ENCODE results near the gene EIF4E2. TPM values are rescaled to one million over a fixed set of nuclear protein-coding genes. Genes with fewer than 3 reads are reported as not detected.

The EIF4E2 gene
- total RNA-seq, 1 donor from 2014 or later = 45.3 TPM

- DNase-seq (ENCODE audit: low read depth) = no peak
- Histone ChIP-seq H3K36me3 (ENCODE audit: control insufficient read depth, insufficient read depth, low read length) (no peaks in the 10 kb centered on the region), H3K4me3 (ENCODE audit: low read depth, low read length) (no peak overlapping the region), H3K27me3 (ENCODE audit: control insufficient read depth, insufficient read depth, low read length) (no peaks in the 10 kb centered on the region)
- FAIRE-seq = no peak
- no peak for TF ChIP-seq CTCF (IDR thresholded peaks at IDR 0.05; ENCODE audit: insufficient read depth, low read length, severe bottlenecking)
Observed at GRCh38 chr2:232537499-232537898, 13.0 kb upstream of the EIF4E2 start.

GRCh38 chr2:232538671-232539070 is 11.8 kb upstream of the EIF4E2 start:
- no peak for FAIRE-seq
- DNase-seq (ENCODE audit: low read depth) = no peak
- TF ChIP-seq CTCF (IDR thresholded peaks at IDR 0.05; ENCODE audit: insufficient read depth, low read length, severe bottlenecking) = no peak
- no peaks in the 10 kb centered on the region for H3K27me3 ChIP-seq (ENCODE audit: control insufficient read depth, insufficient read depth, low read length)
- no peak overlapping the region for H3K4me3 ChIP-seq (ENCODE audit: low read depth, low read length)
- no peaks in the 10 kb centered on the region for H3K36me3 ChIP-seq (ENCODE audit: control insufficient read depth, insufficient read depth, low read length)

- Histone ChIP-seq H3K27me3 (ENCODE audit: control insufficient read depth, insufficient read depth, low read length) (no peaks in the 10 kb centered on the region), H3K36me3 (ENCODE audit: control insufficient read depth, insufficient read depth, low read length) (no peaks in the 10 kb centered on the region), H3K4me3 (ENCODE audit: low read depth, low read length) (no peak within 1 kb of the TSS)
- no peak for TF ChIP-seq CTCF (IDR thresholded peaks at IDR 0.05; ENCODE audit: insufficient read depth, low read length, severe bottlenecking)
- FAIRE-seq (no peak), DNase-seq (ENCODE audit: low read depth) (no peak)
Observed at GRCh38 chr2:232539298-232540231, 10.9 kb upstream of the EIF4E2 start, which contains the start of gene CHRNG. TSS of gene CHRNG (plus strand) at chr2:232539692. CDS start at chr2:232539748, 56 bp downstream.

GRCh38 chr2:232540441-232541041 is 9.9 kb upstream of the EIF4E2 start:
- no peaks in the 10 kb centered on the region for H3K36me3 ChIP-seq (ENCODE audit: control insufficient read depth, insufficient read depth, low read length)
- DNase-seq (ENCODE audit: low read depth) (no peak), FAIRE-seq (no peak)
- no peaks in the 10 kb centered on the region for H3K27me3 ChIP-seq (ENCODE audit: control insufficient read depth, insufficient read depth, low read length)
- no peak for TF ChIP-seq CTCF (IDR thresholded peaks at IDR 0.05; ENCODE audit: insufficient read depth, low read length, severe bottlenecking)
- no peak overlapping the region for H3K4me3 ChIP-seq (ENCODE audit: low read depth, low read length)

- DNase-seq (ENCODE audit: low read depth) = no peak
- Histone ChIP-seq H3K27me3 (ENCODE audit: control insufficient read depth, insufficient read depth, low read length) (no peaks in the 10 kb centered on the region), H3K36me3 (ENCODE audit: control insufficient read depth, insufficient read depth, low read length) (no peaks in the 10 kb centered on the region), H3K4me3 (ENCODE audit: low read depth, low read length) (no peak overlapping the region)
- no peak for TF ChIP-seq CTCF (IDR thresholded peaks at IDR 0.05; ENCODE audit: insufficient read depth, low read length, severe bottlenecking)
- FAIRE-seq = no peak
Observed at GRCh38 chr2:232541195-232541960, 9.1 kb upstream of the EIF4E2 start.

Measured in bronchial epithelial cell (primary cell).